ENCODE measurements around the gene SPIB. TPM values are rescaled to one million over a fixed set of nuclear protein-coding genes. Genes with fewer than 3 reads are reported as not detected.

Gene SPIB
- total and polyA plus RNA-seq, 11 donors = 0.10 to 0.53 (median 0.16) TPM; not detected in 8

- Histone ChIP-seq H3K9me3 (no peaks in the 10 kb centered on the region), H3K4me3 (no peak overlapping the region), H3K27ac (no peak overlapping the region), H3K36me3 (peaks cover 0 to 2% (median 0%) of the 10 kb centered on the region in 9 donors), H3K4me1 (peaks cover 0 to 13% (median 0%) of the 10 kb centered on the region in 12 donors), H3K27me3 (peaks cover 14 to 51% (median 32%) of the 10 kb centered on the region in 9 donors)
- no peak for DNase-seq
- intact Hi-C loops (cut with DNase I) = loop anchor here in 1 of 10 donors (5.0 kb wide), 1 partner anchor 60 kb away; no protein-coding TSS in a partner anchor
- no peak for ATAC-seq
- no peak for TF ChIP-seq POLR2A (IDR thresholded peaks at IDR 0.05)
- TF ChIP-seq CTCF (IDR thresholded peaks at IDR 0.05) = no peak
- WGBS, 4 donors = 64 to 84% (median 71%) methylated on average over 10 to 42 of the region's 42 CpGs
Measured at GRCh38 chr19:50417111-50418081, 1.3 kb upstream of the SPIB start.

GRCh38 chr19:50419022-50419579 is 363 bp downstream of the SPIB start:
- H3K27ac ChIP-seq = no peak overlapping the region
- H3K36me3 ChIP-seq = no peaks in the 10 kb centered on the region
- ATAC-seq (peak in 1 of 4 donors; percentile 6), DNase-seq (no peak)
- intact Hi-C loops (cut with DNase I) = loop anchor here in 1 of 10 donors (5.0 kb wide), 1 partner anchor 62 kb away; no protein-coding TSS in a partner anchor
- no peaks in the 10 kb centered on the region for H3K9me3 ChIP-seq
- H3K4me1 ChIP-seq = peaks cover 0 to 13% (median 0%) of the 10 kb centered on the region in 12 donors
- WGBS, 4 donors = 5 to 7% (median 6%) methylated on average over 14 of the region's 14 CpGs
- TF ChIP-seq CTCF (IDR thresholded peaks at IDR 0.05) (no peak), POLR2A (IDR thresholded peaks at IDR 0.05) (no peak)
- H3K27me3 ChIP-seq = peaks cover 14 to 55% (median 36%) of the 10 kb centered on the region in 9 donors
- no peak overlapping the region for H3K4me3 ChIP-seq

- H3K4me1 ChIP-seq = peaks cover 0 to 9% (median 0%) of the 10 kb centered on the region in 12 donors
- 10 to 16% (median 14%) methylated on average over 8 of the region's 8 CpGs for WGBS, 4 donors
- H3K27ac ChIP-seq = no peak overlapping the region
- ATAC-seq (no peak), DNase-seq (no peak)
- no peaks in the 10 kb centered on the region for H3K36me3 ChIP-seq
- intact Hi-C loops (cut with DNase I) = loop anchor here in 1 of 10 donors (5.0 kb wide), 1 partner anchor 62 kb away; no protein-coding TSS in a partner anchor
- no peak overlapping the region for H3K4me3 ChIP-seq
- H3K27me3 ChIP-seq = peaks cover 14 to 55% (median 36%) of the 10 kb centered on the region in 9 donors
- no peaks in the 10 kb centered on the region for H3K9me3 ChIP-seq
- no peak for TF ChIP-seq CTCF (IDR thresholded peaks at IDR 0.05)
- no peak for TF ChIP-seq POLR2A (IDR thresholded peaks at IDR 0.05)
Measured at GRCh38 chr19:50419580-50420035, 870 bp downstream of the SPIB start.

- peaks cover 14 to 55% (median 36%) of the 10 kb centered on the region in 9 donors for H3K27me3 ChIP-seq
- intact Hi-C loops (cut with DNase I) = no loop called here
- peaks cover 0 to 9% (median 0%) of the 10 kb centered on the region in 12 donors for H3K4me1 ChIP-seq
- no peaks in the 10 kb centered on the region for H3K36me3 ChIP-seq
- ATAC-seq (no peak), DNase-seq (no peak)
- TF ChIP-seq POLR2A (IDR thresholded peaks at IDR 0.05) (no peak), CTCF (IDR thresholded peaks at IDR 0.05) (no peak)
- no peak overlapping the region for H3K4me3 ChIP-seq
- 33 to 40% (median 34%) methylated on average over 3 of the region's 3 CpGs for WGBS, 4 donors
- H3K27ac ChIP-seq = no peak overlapping the region
- H3K9me3 ChIP-seq = no peaks in the 10 kb centered on the region
Measured at GRCh38 chr19:50420127-50420526, 1.4 kb downstream of the SPIB start.

All from heart left ventricle (tissue), 16 donors.